GM18907 (cell line): Measurements from ENCODE around the gene ZNF273.
"Not testable (repeated sequence)": the region's sequence is repeated elsewhere in the genome, so short reads cannot be mapped to it uniquely, and the experiment has no call there.

Experiments used
- ATAC-seq: cut with Tn5 transposase; IDR thresholded peaks from one replicate; pipeline ENCODE4 v1.9.1; 2021; ENCODE audit warnings: mild to moderate bottlenecking, moderate library complexity; ENCODE audit not compliant: unreplicated experiment

The ZNF273 gene

DNA sequence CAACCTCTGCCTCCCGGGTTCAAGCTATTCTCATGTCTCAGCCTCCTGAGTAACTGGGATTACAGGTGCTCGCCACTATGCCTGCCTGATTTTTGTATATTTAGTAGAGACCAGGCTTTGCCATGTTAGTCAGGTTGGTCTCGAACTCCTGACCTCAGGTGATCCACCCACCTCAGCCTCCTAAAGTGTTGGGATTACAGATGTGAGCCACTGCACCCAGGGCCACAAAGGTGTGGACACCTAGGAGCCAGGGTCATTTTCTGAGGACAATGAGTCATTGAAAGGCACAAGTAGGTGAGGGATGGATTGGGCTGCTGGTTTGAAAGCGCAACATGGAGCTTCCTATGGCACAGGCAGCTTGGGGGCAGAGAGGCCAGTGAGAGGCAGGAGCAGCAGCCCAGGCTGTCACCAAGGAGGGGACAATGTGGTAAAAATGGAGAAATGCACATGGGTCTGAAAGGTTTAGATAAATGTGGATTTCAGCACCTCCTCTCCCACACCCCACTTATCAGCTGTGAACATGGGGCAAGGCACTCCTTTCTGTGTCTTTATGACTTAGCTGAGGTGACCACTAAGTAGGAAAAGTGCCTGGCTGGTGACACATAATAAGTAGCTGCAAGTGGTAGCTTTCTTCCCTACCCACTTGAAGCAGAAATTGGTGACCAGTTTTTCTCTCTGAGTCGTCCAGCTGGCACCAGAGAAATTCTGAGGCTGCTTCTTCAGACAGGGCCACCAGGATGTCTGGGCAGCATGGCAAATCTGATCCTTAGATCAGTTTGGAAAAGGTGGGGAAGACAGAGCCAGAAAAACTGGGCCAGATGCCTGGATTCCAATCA is 41.8 kb downstream of the ZNF273 start:
- ATAC-seq, result not testable (repeated sequence)

DNA sequence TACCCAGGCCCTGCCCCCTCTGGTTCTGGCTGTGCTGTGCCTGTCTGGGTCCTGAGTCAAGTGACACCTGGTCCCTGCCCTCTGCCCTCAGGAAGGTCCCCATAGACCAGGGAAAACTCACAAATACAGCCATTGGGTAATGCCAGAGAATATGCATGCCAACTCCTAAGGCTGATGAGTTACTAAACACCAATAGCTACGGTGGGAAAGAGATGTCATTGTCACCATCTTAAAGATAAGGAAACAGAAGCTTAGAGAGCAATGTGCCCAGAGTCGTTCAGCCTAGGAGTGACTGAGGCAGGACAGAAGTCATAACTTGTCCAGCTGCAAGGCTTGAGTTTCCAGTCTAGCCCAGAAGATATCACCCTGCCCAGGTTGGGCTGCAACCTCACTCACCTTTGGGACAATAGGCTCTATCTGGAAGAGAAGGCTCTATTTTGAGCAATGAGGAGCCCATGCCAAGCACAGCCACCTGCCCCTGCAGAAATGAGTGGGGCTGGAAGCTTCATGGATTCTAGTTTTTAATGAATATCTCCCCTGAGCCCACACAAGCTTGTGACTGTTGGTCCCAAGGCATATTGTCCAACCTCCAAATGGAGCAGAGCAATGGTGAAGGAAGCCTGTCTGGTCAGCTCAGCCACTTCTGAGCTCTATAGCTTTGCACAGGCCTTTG is 42.6 kb downstream of the ZNF273 start:
- ATAC-seq, result no peak

DNA sequence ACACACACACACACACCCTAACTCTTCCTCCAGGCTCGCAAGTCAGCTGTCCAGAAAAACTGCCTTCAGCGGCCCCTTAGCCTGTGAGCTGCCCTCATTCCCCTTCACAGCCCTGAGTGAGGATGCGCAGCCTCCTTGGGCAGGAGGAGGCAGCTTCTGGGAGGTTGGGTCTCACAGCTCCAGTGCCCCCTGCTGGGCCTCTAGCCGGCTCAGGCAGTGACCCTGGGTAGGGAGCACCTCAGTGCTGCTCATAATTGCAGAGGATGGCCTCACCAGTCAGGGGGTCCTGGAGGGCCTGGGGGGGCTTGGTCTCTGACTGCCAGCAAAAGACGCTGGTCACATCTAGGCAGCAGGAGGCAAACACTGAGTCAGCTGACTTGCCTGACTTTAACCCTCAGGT is 43.7 kb downstream of the ZNF273 start:
- no peak for ATAC-seq

DNA sequence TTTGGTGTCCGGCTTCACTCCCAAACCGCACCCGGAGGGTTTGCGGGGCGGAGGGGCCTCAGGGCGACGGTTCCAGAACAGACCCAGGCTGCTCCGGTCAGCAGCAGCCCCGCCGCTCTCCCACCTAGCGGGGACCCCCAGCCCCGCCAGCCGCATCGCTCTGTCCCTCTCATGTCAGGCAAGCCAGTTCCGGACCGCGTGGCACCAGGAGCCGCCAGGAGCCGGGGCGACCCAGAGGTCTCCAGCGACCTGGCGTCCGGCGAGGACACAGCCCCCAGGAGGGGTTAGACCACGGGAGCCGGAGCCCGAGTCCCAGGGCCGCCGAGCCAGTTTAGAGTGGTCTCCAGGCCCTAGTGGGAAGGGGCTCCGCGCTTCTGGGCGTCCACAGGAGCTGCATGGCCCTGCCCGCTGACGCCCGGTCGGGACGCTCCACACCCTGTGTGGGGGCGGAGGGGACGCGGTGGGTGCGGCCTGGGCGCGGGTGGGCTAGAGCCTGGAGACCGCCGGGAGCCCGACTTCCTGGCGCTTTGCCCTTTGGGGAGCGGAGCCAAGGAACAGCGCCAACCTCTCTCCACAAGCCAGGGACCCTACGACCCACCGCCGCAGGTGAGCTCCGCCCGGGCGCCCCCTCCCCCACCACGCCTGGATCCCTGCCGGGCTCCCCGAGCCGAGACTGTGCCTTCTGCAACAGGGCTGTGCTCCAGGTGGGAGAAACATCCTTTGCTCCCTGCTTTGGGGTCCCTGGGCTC is 44.4 kb downstream of the ZNF273 start:
- ATAC-seq, result no peak

DNA sequence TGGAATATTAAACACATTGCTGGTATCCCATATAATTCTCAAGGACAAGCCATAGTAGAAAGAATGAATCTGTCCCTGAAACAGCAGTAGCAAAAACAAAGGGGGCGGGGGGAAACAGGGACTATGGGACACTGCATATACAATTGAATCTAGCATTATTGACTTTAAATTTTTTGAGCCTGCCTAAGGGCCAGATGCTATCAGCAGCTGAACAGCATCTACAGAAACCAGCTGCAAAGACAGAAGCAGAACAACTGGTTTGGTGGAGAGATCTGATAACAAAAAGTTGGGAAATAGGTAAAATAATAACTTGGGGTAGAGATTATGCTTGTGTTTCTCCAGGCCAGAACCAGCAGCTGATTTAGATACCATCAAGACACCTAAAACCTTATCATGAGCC is 45.7 kb downstream of the ZNF273 start:
- ATAC-seq, result not testable (repeated sequence)

DNA sequence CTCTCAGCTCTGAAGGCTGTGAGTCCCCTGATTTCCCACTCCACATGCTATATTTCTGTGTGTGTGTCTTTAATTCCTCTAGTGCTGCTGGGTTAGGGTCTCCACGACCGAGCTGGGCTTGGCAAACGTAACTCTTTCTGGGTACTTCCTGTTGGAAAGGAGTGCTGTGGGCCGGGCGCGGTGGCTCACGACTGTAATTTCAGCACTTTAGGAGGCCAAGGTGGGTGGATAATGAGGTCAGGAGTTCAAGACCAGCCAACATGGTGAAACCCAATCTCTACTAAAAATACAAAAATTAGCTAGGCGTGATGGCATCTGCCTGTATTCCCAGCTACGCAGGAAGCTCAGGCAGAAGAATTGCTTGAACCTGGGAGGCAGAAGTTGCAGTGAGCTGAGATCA is 47.6 kb downstream of the ZNF273 start:
- ATAC-seq, result not testable (repeated sequence)

DNA sequence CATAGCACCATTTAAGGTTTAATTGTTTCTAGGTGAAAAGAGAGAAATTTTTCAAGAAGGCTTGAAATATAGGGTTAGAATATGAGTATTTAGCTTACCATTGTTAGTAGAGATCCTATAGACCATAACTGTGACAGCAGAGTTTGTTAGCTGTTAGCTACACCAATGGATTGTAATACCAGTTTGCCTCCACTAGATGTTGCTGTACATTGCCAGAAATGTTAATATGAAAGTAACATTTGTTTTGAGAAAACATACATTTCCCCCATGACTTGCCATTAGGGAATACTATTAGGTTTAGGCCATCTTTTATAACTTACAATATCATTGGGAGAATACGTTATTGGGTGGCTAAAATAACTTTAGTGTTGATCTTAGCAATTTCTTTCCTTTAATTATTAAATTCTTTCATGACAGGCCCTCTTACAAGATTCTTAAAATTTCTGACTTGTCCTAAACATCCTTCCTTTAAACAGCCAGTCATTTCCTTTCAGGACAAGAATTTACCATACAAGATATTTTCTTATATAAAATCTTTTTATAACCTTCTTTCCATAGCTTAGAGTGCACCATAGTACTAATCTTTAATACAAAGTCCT is 48.3 kb downstream of the ZNF273 start:
- ATAC-seq, result peak; percentile 73

DNA sequence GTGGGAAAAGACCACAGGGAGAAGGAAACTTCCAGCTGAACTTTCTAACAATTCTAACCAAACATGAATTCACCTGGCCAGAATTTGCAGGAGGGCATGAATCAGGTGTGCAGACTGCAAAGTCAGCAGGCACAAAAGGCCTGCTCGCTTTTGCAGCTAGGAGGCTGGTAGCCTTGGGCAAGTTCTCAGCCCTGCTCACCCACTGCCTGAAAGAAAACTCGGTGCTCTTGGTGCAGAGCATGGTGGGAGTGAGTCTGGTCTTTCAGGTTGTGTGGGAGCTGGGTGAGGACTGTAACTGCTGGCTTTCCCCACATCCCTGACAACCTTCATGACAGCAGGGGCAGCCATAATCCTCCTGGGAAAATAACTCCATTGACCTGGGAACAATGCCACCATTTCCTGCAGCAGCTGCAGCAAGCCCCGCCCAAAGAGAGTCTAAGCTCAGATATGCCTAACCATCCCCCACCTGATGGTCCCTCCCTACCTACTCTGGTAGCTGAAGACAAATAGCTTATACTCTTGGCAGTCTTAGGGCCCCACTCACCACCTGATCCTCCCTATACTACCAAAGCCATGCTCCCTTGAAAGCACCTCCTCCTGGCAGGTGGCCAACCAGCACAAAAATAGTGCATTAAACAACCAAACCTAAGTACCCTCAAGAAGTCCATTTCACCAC is 56.1 kb downstream of the ZNF273 start:
- no peak for ATAC-seq

DNA sequence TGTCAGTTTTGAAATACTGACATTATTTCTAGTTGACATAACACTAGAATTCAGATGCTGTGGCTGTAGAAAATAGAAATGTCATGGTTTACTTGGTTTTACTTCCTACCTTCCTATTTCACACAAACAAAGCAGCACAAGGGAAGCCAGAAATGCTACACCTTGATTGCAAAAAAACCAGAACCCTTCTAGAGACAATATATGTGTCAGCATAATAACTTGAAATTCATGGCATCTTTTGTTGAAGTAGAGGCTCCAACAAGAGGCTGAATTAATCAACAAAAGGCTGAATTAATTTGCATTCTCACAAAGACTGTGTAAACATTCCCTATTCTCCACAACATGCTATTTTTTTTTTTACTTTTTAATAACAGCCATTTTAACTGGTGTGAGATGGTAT is 62.5 kb downstream of the ZNF273 start:
- ATAC-seq, result no peak

DNA sequence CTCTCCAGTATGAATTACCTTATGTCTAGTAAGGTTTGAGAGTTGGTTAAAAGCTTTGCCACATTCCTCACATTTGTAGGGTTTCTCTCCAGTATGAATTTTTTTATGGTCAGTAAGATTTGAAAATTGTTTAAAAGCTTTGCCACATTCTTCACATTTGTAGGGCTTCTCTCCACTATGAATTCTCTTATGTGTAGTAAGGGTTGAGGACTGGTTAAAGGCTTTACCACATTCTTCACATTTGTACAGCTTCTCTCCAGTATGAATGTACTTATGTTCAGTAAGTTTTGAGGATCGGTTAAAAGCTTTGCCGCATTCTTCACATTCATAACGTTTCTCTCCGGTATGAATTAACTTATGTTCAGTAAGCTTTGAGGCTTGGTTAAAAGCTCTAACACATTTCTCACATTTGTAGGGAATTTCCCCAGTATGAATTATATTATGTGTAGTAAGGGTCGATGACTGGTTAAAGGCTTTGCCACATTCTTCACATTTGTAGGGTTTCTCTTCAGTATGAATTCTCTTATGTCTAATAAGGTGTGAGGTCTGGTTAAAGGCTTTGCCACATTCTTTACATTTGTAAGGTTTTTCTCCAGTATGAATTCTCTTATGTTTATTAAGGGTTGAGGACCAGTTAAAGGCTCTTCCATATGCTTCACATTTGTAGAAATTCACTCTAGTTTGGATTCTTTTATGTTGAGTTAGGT is 75.6 kb downstream of the ZNF273 start:
- ATAC-seq, result no peak
